Gastrocnemius medialis (tissue), 4 donors: ENCODE measurements around the gene COQ2.

ENCODE experiments used
- POLR2A ChIP-seq, 2 donors: fragments of 450-650 bp; IDR thresholded peaks; one replicate each; pipeline ENCODE4 v1.6.1; 2017; ENCODE audit warnings: antibody characterized with exemption in 2 of 2, mild to moderate bottlenecking in 2 of 2, moderate library complexity in 2 of 2
- TF ChIP-seq, protein P1 (sequence below), 5 experiments: fragments of 450-650 bp in 3 of 5; fragments of 200-600 bp in 2 of 5; sonication (generic) in 2 of 5; IDR thresholded peaks in 4 of 5; conservative IDR thresholded peaks in 1 of 5; 1 replicate in 4 of 5; 2 replicates in 1 of 5; pipeline ENCODE4 v1.5.1; 2016 to 2019; ENCODE audit warnings: antibody characterized with exemption in 5 of 5, mild to moderate bottlenecking in 3 of 5, moderate library complexity in 3 of 5

DNA sequence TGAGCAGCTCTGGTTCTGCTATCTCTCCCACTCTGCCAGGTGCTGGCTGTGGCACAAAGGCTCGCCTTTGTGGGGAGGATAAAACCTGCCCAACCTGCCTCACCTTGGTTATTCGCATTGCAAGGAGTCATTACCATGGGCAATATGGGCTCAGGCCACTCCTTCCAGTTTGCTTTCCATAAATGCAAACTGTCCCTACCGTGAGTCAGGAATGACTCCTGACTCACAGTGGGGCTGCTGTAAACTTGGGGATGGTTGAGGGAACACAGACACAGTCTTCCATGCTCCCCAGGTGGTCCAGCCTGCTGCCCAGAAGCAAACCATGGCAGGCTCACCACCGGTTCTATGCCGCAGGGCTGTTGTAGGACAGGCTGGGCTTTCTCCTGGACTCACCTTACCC is 36.1 kb downstream of the COQ2 start:
- TF ChIP-seq, protein P1, sequence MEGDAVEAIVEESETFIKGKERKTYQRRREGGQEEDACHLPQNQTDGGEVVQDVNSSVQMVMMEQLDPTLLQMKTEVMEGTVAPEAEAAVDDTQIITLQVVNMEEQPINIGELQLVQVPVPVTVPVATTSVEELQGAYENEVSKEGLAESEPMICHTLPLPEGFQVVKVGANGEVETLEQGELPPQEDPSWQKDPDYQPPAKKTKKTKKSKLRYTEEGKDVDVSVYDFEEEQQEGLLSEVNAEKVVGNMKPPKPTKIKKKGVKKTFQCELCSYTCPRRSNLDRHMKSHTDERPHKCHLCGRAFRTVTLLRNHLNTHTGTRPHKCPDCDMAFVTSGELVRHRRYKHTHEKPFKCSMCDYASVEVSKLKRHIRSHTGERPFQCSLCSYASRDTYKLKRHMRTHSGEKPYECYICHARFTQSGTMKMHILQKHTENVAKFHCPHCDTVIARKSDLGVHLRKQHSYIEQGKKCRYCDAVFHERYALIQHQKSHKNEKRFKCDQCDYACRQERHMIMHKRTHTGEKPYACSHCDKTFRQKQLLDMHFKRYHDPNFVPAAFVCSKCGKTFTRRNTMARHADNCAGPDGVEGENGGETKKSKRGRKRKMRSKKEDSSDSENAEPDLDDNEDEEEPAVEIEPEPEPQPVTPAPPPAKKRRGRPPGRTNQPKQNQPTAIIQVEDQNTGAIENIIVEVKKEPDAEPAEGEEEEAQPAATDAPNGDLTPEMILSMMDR (IDR thresholded peaks at IDR 0.05 in 4 of 5, conservative IDR thresholded peaks at IDR 0.05 in 1 of 5) = no peak
- TF ChIP-seq POLR2A (IDR thresholded peaks at IDR 0.05) = no peak
